ENCODE data around the gene FRY.

Gene FRY

GRCh38 chr13:32259116-32259515, 227.5 kb downstream of the FRY start:
- no peak for TF ChIP-seq CTCF (IDR thresholded peaks at IDR 0.05; ENCODE audit: extremely low read depth, insufficient read depth, missing control alignments)
- DNase-seq (ENCODE audit: low spot score): no peak
- in situ Hi-C loops (cut with MboI; ENCODE audit: low pct_unique_long_range_greater_than_20kb, low sequenced_read_pairs, unreplicated experiment): no loop called here

GRCh38 chr13:32261567-32261966, 230.0 kb downstream of the FRY start:
- DNase-seq (ENCODE audit: low spot score): no peak
- in situ Hi-C loops (cut with MboI; ENCODE audit: low pct_unique_long_range_greater_than_20kb, low sequenced_read_pairs, unreplicated experiment): no loop called here
- TF ChIP-seq CTCF (IDR thresholded peaks at IDR 0.05; ENCODE audit: extremely low read depth, insufficient read depth, missing control alignments): no peak

GRCh38 chr13:32262165-32262564, 230.6 kb downstream of the FRY start:
- TF ChIP-seq CTCF (IDR thresholded peaks at IDR 0.05; ENCODE audit: extremely low read depth, insufficient read depth, missing control alignments): no peak
- no peak for DNase-seq (ENCODE audit: low spot score)
- in situ Hi-C loops (cut with MboI; ENCODE audit: low pct_unique_long_range_greater_than_20kb, low sequenced_read_pairs, unreplicated experiment): no loop called here

- TF ChIP-seq CTCF (IDR thresholded peaks at IDR 0.05; ENCODE audit: extremely low read depth, insufficient read depth, missing control alignments): no peak
- in situ Hi-C loops (cut with MboI; ENCODE audit: low pct_unique_long_range_greater_than_20kb, low sequenced_read_pairs, unreplicated experiment): no loop called here
- no peak for DNase-seq (ENCODE audit: low spot score)
Measured at GRCh38 chr13:32262619-32263018, 231.0 kb downstream of the FRY start.

- in situ Hi-C loops (cut with MboI; ENCODE audit: low pct_unique_long_range_greater_than_20kb, low sequenced_read_pairs, unreplicated experiment): no loop called here
- TF ChIP-seq CTCF (IDR thresholded peaks at IDR 0.05; ENCODE audit: extremely low read depth, insufficient read depth, missing control alignments): no peak
- no peak for DNase-seq (ENCODE audit: low spot score)
Measured at GRCh38 chr13:32264407-32264806, 232.8 kb downstream of the FRY start.

GRCh38 chr13:32265726-32266125, 234.2 kb downstream of the FRY start:
- DNase-seq (ENCODE audit: low spot score): no peak
- in situ Hi-C loops (cut with MboI; ENCODE audit: low pct_unique_long_range_greater_than_20kb, low sequenced_read_pairs, unreplicated experiment): no loop called here
- TF ChIP-seq CTCF (IDR thresholded peaks at IDR 0.05; ENCODE audit: extremely low read depth, insufficient read depth, missing control alignments): no peak

- TF ChIP-seq CTCF (IDR thresholded peaks at IDR 0.05; ENCODE audit: extremely low read depth, insufficient read depth, missing control alignments): no peak
- no peak for DNase-seq (ENCODE audit: low spot score)
- in situ Hi-C loops (cut with MboI; ENCODE audit: low pct_unique_long_range_greater_than_20kb, low sequenced_read_pairs, unreplicated experiment): no loop called here
Measured at GRCh38 chr13:32266130-32266529, 234.6 kb downstream of the FRY start.

Measured in GM13977 (cell line).